Stomach smooth muscle (tissue), 2 donors: ENCODE results near the gene AK2.

Source experiments
- H3K27ac ChIP-seq: one replicate; pipeline ENCODE4 v1.7.0; 2013; ENCODE audit warnings: mild to moderate bottlenecking, low read length, inconsistent platforms
- H3K27me3 ChIP-seq, 2 donors: one replicate each; pipeline ENCODE4 v1.7.0; 2013; ENCODE audit warnings: low read length in 2 of 2; ENCODE audit not compliant: insufficient read depth in 2 of 2, control insufficient read depth in 1 of 2
- H3K36me3 ChIP-seq, 2 donors: one replicate each; pipeline ENCODE4 v1.7.0; 2013; ENCODE audit warnings: low read length in 2 of 2; ENCODE audit not compliant: control insufficient read depth in 2 of 2, insufficient read depth in 2 of 2
- H3K4me1 ChIP-seq: one replicate; pipeline ENCODE4 v1.7.0; 2013; ENCODE audit warnings: low read length; ENCODE audit not compliant: control insufficient read depth, insufficient read depth
- H3K4me3 ChIP-seq, 2 donors: one replicate each; pipeline ENCODE4 v1.7.0; 2013; ENCODE audit warnings: low read length in 2 of 2
- H3K9ac ChIP-seq, 2 donors: one replicate each; pipeline ENCODE4 v1.7.0; 2013; ENCODE audit warnings: low read length in 2 of 2, mild to moderate bottlenecking in 1 of 2
- H3K9me3 ChIP-seq, 2 donors: one replicate each; pipeline ENCODE4 v1.7.0; 2013; ENCODE audit warnings: low read length in 2 of 2; ENCODE audit not compliant: control insufficient read depth in 2 of 2
- donor health status: healthy.
- donor health status: Pancreatic carcinoma.

AK2 gene

GRCh38 chr1:33022650-33023200, 14.0 kb downstream of the AK2 start:
- no peak overlapping the region for H3K9ac ChIP-seq

GRCh38 chr1:33021567-33022431, 14.9 kb downstream of the AK2 start:
- no peaks in the 10 kb centered on the region for H3K4me1 ChIP-seq
- no peak overlapping the region for H3K27ac ChIP-seq

More at GRCh38 chr1:33022650-33023200, 14.0 kb downstream of the AK2 start:
- H3K4me3 ChIP-seq: no peak overlapping the region
- H3K27me3 ChIP-seq: no peaks in the 10 kb centered on the region
- no peaks in the 10 kb centered on the region for H3K4me1 ChIP-seq
- no peaks in the 10 kb centered on the region for H3K9me3 ChIP-seq
- H3K36me3 ChIP-seq: peaks cover 37 to 46% of the 10 kb centered on the region in 2 donors
- H3K27ac ChIP-seq: no peak overlapping the region

DNA sequence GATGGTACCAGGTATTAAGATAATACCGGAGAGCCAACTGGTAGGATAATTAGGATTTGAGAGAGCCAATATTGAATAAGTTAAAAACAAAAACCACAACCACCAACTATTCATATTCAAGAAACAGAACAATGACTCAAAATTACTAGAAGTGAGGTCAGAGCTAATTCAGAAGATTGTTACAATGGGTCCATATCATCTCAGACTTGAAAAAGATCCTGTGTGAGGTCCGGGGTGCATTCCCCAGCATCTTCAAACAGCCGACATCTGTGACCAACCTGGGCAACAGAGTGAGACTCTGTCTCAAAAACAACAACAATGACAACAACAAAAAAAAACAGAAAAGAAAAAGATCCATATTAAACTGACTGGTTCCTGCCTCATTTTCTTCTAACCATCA, 18.6 kb downstream of the AK2 start:
- H3K9me3 ChIP-seq: no peaks in the 10 kb centered on the region
- H3K4me1 ChIP-seq: no peaks in the 10 kb centered on the region
- no peak overlapping the region for H3K27ac ChIP-seq
- H3K4me3 ChIP-seq: no peak overlapping the region
- H3K27me3 ChIP-seq: no peaks in the 10 kb centered on the region
- peaks cover 44 to 59% of the 10 kb centered on the region in 2 donors for H3K36me3 ChIP-seq
- H3K9ac ChIP-seq: no peak overlapping the region

More at GRCh38 chr1:33021567-33022431, 14.9 kb downstream of the AK2 start:
- Histone ChIP-seq H3K9ac (no peak overlapping the region), H3K9me3 (no peaks in the 10 kb centered on the region), H3K36me3 (peaks cover 37 to 53% of the 10 kb centered on the region in 2 donors), H3K27me3 (no peaks in the 10 kb centered on the region), H3K4me3 (no peak overlapping the region)

DNA sequence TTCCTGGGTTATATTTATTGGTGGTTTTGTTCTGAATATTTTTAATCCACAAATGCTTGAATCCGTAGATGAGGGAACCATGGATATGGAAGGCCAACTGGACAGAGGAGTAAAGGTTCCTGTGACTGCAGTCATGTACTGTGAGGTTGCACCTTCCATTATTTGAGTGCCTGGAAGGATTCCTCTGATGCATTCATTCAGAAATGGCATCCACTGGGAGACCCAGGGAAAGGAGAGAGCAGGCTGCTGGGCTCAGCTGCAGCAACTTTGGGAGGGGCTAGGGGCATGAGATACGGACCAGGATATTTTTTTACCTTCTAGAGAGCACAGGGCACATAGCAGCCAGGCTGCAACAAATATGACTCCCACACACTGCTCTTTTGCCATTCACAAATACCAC, 19.5 kb downstream of the AK2 start:
- Histone ChIP-seq H3K4me3 (no peak overlapping the region), H3K36me3 (peaks cover 48 to 59% of the 10 kb centered on the region in 2 donors), H3K27ac (no peak overlapping the region), H3K27me3 (no peaks in the 10 kb centered on the region), H3K9ac (no peak overlapping the region), H3K9me3 (no peaks in the 10 kb centered on the region), H3K4me1 (peaks cover 4% of the 10 kb centered on the region)

- Histone ChIP-seq H3K9ac (no peak overlapping the region), H3K36me3 (peaks cover 39 to 46% of the 10 kb centered on the region in 2 donors), H3K9me3 (no peaks in the 10 kb centered on the region), H3K27me3 (no peaks in the 10 kb centered on the region), H3K4me1 (peaks cover 19% of the 10 kb centered on the region), H3K27ac (no peak overlapping the region), H3K4me3 (no peak overlapping the region)
These were observed 21.5 kb downstream of the AK2 start for GRCh38 chr1:33015216-33015615.

DNA sequence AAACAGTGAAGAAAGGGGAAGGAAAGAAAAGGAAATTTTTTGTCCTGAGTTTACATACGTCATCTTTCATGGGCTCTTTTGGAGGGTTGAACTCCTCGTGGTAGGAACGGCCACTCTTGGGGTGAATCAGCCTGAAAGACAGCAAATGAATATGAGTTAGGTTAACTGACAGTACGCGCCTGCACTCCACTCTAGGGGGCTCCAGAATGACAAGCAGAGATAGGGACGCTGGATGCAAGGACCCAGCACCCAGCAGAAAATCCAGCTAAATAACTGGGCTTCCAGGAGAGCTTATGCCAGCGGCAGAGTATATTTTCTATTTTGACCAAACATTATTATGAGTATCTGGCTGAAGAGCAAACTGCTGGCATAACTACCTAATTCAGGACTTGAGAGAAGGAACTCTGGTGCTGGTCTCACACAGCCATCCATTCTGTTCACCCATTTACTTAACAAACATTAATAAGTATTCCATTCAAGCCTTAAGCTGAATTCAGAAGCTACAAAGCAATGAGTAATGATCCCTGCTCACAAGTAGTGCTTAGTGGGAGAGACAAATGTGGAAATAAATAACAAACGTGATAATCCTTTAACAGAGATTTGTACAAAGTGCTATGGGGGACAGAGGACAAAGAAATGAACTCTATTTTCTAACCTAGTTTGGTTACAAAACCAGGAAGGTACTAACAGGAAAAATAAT, 22.1 kb downstream of the AK2 start:
- Histone ChIP-seq H3K9me3 (no peaks in the 10 kb centered on the region), H3K4me1 (peaks cover 20% of the 10 kb centered on the region), H3K27me3 (no peaks in the 10 kb centered on the region), H3K4me3 (no peak overlapping the region), H3K9ac (no peak overlapping the region), H3K27ac (no peak overlapping the region), H3K36me3 (peaks cover 35 to 42% of the 10 kb centered on the region in 2 donors)

- Histone ChIP-seq H3K27ac (no peak overlapping the region), H3K27me3 (no peaks in the 10 kb centered on the region), H3K4me3 (no peak overlapping the region), H3K9ac (no peak overlapping the region), H3K9me3 (no peaks in the 10 kb centered on the region), H3K36me3 (peaks cover 29 to 38% of the 10 kb centered on the region in 2 donors), H3K4me1 (peaks cover 22% of the 10 kb centered on the region)
These were observed 22.9 kb downstream of the AK2 start for GRCh38 chr1:33013791-33014190.

DNA sequence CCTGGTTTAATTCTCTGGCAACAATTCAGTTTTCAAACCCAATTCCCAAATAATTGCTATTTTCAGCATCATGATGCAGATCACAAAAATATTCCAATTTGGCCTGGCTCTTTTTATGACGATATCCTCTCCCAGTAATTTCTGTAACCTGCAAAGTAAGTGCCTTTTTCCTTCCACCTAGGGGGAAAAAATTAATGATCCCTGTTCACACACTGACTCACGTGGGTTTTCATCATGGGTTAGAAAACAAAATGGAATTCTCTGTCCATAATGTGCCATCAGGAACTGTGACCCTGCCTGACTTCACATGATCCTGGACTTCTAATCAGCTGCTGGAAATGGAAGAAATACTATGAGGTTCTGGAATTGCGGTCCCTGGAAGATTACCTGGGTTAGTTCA, 24.5 kb downstream of the AK2 start:
- no peak overlapping the region for H3K9ac ChIP-seq
- H3K4me1 ChIP-seq: peaks cover 22% of the 10 kb centered on the region
- H3K27me3 ChIP-seq: no peaks in the 10 kb centered on the region
- H3K9me3 ChIP-seq: no peaks in the 10 kb centered on the region
- H3K36me3 ChIP-seq: peaks cover 33 to 35% of the 10 kb centered on the region in 2 donors
- no peak overlapping the region for H3K4me3 ChIP-seq
- peak overlapping the region; percentile 82 for H3K27ac ChIP-seq

GRCh38 chr1:33010932-33011731, 25.6 kb downstream of the AK2 start:
- H3K36me3 ChIP-seq: peaks cover 33% of the 10 kb centered on the region in 2 donors
- H3K9me3 ChIP-seq: no peaks in the 10 kb centered on the region
- H3K27ac ChIP-seq: peak overlapping the region; percentile 82
- peaks cover 24% of the 10 kb centered on the region for H3K4me1 ChIP-seq
- peak overlapping the region; percentile 42 to 58 for H3K9ac ChIP-seq
- peak overlapping the region; percentile 7 to 47 for H3K4me3 ChIP-seq
- H3K27me3 ChIP-seq: no peaks in the 10 kb centered on the region

DNA sequence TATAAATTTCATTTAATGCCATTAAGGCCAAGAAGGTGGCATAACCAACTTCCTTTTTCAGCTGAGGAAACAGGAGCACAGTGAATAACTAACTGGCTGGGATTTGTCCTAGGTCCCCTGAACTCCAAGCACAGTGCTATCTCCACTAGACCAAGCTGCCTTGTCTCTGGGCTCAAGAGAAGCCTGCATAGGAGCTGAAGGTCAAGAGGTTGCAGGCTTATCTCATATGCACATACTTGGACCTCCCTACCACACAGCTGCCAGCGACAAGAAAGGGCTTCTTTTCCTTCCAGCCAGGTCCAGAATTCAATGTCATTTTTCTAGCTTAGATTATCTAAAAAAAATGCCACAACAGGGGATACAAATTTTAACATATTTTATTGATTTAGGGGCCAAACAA, 27.1 kb downstream of the AK2 start:
- no peak overlapping the region for H3K4me3 ChIP-seq
- no peak overlapping the region for H3K9ac ChIP-seq
- no peaks in the 10 kb centered on the region for H3K27me3 ChIP-seq
- H3K36me3 ChIP-seq: peaks cover 31 to 33% of the 10 kb centered on the region in 2 donors
- H3K4me1 ChIP-seq: peaks cover 24% of the 10 kb centered on the region
- H3K9me3 ChIP-seq: no peaks in the 10 kb centered on the region
- H3K27ac ChIP-seq: no peak overlapping the region
